ENCODE measurements around the gene SPATS2L.
A peak's percentile ranks its signal among the peaks of the same experiment; 100 is the strongest.

The SPATS2L gene

GRCh38 chr2:200309296-200310049, 3.0 kb downstream of the SPATS2L start:
- H3K9ac ChIP-seq (ENCODE audit: low read depth, low read length): no peak overlapping the region
- H3K36me3 ChIP-seq (ENCODE audit: control insufficient read depth, insufficient read depth, low read length): no peaks in the 10 kb centered on the region
- H3K27me3 ChIP-seq (ENCODE audit: control insufficient read depth, insufficient read depth, low read length): peaks cover 2% of the 10 kb centered on the region
- peaks cover 40% of the 10 kb centered on the region for H3K4me1 ChIP-seq (ENCODE audit: control insufficient read depth, insufficient read depth, low read length)
- no peaks in the 10 kb centered on the region for H3K9me3 ChIP-seq (ENCODE audit: control insufficient read depth, insufficient read depth, low read length)
- H3K4me3 ChIP-seq (ENCODE audit: low read depth, low read length): peak overlapping the region; percentile 82

- Histone ChIP-seq H3K4me3 (ENCODE audit: low read depth, low read length) (no peak overlapping the region), H3K9me3 (ENCODE audit: control insufficient read depth, insufficient read depth, low read length) (no peaks in the 10 kb centered on the region), H3K9ac (ENCODE audit: low read depth, low read length) (no peak overlapping the region), H3K4me1 (ENCODE audit: control insufficient read depth, insufficient read depth, low read length) (peaks cover 40% of the 10 kb centered on the region), H3K36me3 (ENCODE audit: control insufficient read depth, insufficient read depth, low read length) (no peaks in the 10 kb centered on the region), H3K27me3 (ENCODE audit: control insufficient read depth, insufficient read depth, low read length) (no peaks in the 10 kb centered on the region)
Measured at GRCh38 chr2:200310545-200310971, 4.1 kb downstream of the SPATS2L start.

GRCh38 chr2:200311139-200311538, 4.6 kb downstream of the SPATS2L start:
- no peak overlapping the region for H3K9ac ChIP-seq (ENCODE audit: low read depth, low read length)
- peaks cover 40% of the 10 kb centered on the region for H3K4me1 ChIP-seq (ENCODE audit: control insufficient read depth, insufficient read depth, low read length)
- no peaks in the 10 kb centered on the region for H3K9me3 ChIP-seq (ENCODE audit: control insufficient read depth, insufficient read depth, low read length)
- no peaks in the 10 kb centered on the region for H3K27me3 ChIP-seq (ENCODE audit: control insufficient read depth, insufficient read depth, low read length)
- no peak overlapping the region for H3K4me3 ChIP-seq (ENCODE audit: low read depth, low read length)
- H3K36me3 ChIP-seq (ENCODE audit: control insufficient read depth, insufficient read depth, low read length): no peaks in the 10 kb centered on the region

GRCh38 chr2:200314976-200315567, 8.6 kb downstream of the SPATS2L start:
- H3K36me3 ChIP-seq (ENCODE audit: control insufficient read depth, insufficient read depth, low read length): no peaks in the 10 kb centered on the region
- H3K9me3 ChIP-seq (ENCODE audit: control insufficient read depth, insufficient read depth, low read length): no peaks in the 10 kb centered on the region
- H3K4me3 ChIP-seq (ENCODE audit: low read depth, low read length): no peak overlapping the region
- no peak overlapping the region for H3K9ac ChIP-seq (ENCODE audit: low read depth, low read length)
- peaks cover 52% of the 10 kb centered on the region for H3K4me1 ChIP-seq (ENCODE audit: control insufficient read depth, insufficient read depth, low read length)
- no peaks in the 10 kb centered on the region for H3K27me3 ChIP-seq (ENCODE audit: control insufficient read depth, insufficient read depth, low read length)

GRCh38 chr2:200317975-200318374, 11.5 kb downstream of the SPATS2L start:
- Histone ChIP-seq H3K9me3 (ENCODE audit: control insufficient read depth, insufficient read depth, low read length) (no peaks in the 10 kb centered on the region), H3K36me3 (ENCODE audit: control insufficient read depth, insufficient read depth, low read length) (no peaks in the 10 kb centered on the region), H3K27me3 (ENCODE audit: control insufficient read depth, insufficient read depth, low read length) (no peaks in the 10 kb centered on the region), H3K9ac (ENCODE audit: low read depth, low read length) (peak overlapping the region; percentile 27), H3K4me3 (ENCODE audit: low read depth, low read length) (no peak overlapping the region), H3K4me1 (ENCODE audit: control insufficient read depth, insufficient read depth, low read length) (peaks cover 32% of the 10 kb centered on the region)

- Histone ChIP-seq H3K4me1 (ENCODE audit: control insufficient read depth, insufficient read depth, low read length) (peaks cover 27% of the 10 kb centered on the region), H3K9ac (ENCODE audit: low read depth, low read length) (no peak overlapping the region), H3K27me3 (ENCODE audit: control insufficient read depth, insufficient read depth, low read length) (no peaks in the 10 kb centered on the region), H3K36me3 (ENCODE audit: control insufficient read depth, insufficient read depth, low read length) (no peaks in the 10 kb centered on the region), H3K4me3 (ENCODE audit: low read depth, low read length) (no peak overlapping the region), H3K9me3 (ENCODE audit: control insufficient read depth, insufficient read depth, low read length) (no peaks in the 10 kb centered on the region)
Measured at GRCh38 chr2:200318940-200319435, 12.5 kb downstream of the SPATS2L start.

GRCh38 chr2:200319548-200320337, 13.2 kb downstream of the SPATS2L start:
- Histone ChIP-seq H3K9me3 (ENCODE audit: control insufficient read depth, insufficient read depth, low read length) (no peaks in the 10 kb centered on the region), H3K9ac (ENCODE audit: low read depth, low read length) (no peak overlapping the region), H3K36me3 (ENCODE audit: control insufficient read depth, insufficient read depth, low read length) (no peaks in the 10 kb centered on the region), H3K4me3 (ENCODE audit: low read depth, low read length) (no peak overlapping the region), H3K4me1 (ENCODE audit: control insufficient read depth, insufficient read depth, low read length) (peaks cover 30% of the 10 kb centered on the region), H3K27me3 (ENCODE audit: control insufficient read depth, insufficient read depth, low read length) (no peaks in the 10 kb centered on the region)

- Histone ChIP-seq H3K4me1 (ENCODE audit: control insufficient read depth, insufficient read depth, low read length) (peaks cover 30% of the 10 kb centered on the region), H3K9me3 (ENCODE audit: control insufficient read depth, insufficient read depth, low read length) (no peaks in the 10 kb centered on the region), H3K9ac (ENCODE audit: low read depth, low read length) (no peak overlapping the region), H3K36me3 (ENCODE audit: control insufficient read depth, insufficient read depth, low read length) (no peaks in the 10 kb centered on the region), H3K4me3 (ENCODE audit: low read depth, low read length) (no peak overlapping the region), H3K27me3 (ENCODE audit: control insufficient read depth, insufficient read depth, low read length) (no peaks in the 10 kb centered on the region)
Measured at GRCh38 chr2:200320344-200320743, 13.9 kb downstream of the SPATS2L start.

- H3K9me3 ChIP-seq (ENCODE audit: control insufficient read depth, insufficient read depth, low read length): no peaks in the 10 kb centered on the region
- no peak overlapping the region for H3K4me3 ChIP-seq (ENCODE audit: low read depth, low read length)
- H3K36me3 ChIP-seq (ENCODE audit: control insufficient read depth, insufficient read depth, low read length): no peaks in the 10 kb centered on the region
- no peaks in the 10 kb centered on the region for H3K27me3 ChIP-seq (ENCODE audit: control insufficient read depth, insufficient read depth, low read length)
- no peak overlapping the region for H3K9ac ChIP-seq (ENCODE audit: low read depth, low read length)
- peaks cover 30% of the 10 kb centered on the region for H3K4me1 ChIP-seq (ENCODE audit: control insufficient read depth, insufficient read depth, low read length)
Measured at GRCh38 chr2:200320991-200321390, 14.5 kb downstream of the SPATS2L start.

GRCh38 chr2:200321780-200322534, 15.5 kb downstream of the SPATS2L start:
- Histone ChIP-seq H3K9ac (ENCODE audit: low read depth, low read length) (no peak overlapping the region), H3K4me1 (ENCODE audit: control insufficient read depth, insufficient read depth, low read length) (peaks cover 30% of the 10 kb centered on the region), H3K36me3 (ENCODE audit: control insufficient read depth, insufficient read depth, low read length) (no peaks in the 10 kb centered on the region), H3K4me3 (ENCODE audit: low read depth, low read length) (no peak overlapping the region), H3K27me3 (ENCODE audit: control insufficient read depth, insufficient read depth, low read length) (no peaks in the 10 kb centered on the region), H3K9me3 (ENCODE audit: control insufficient read depth, insufficient read depth, low read length) (no peaks in the 10 kb centered on the region)

GRCh38 chr2:200322607-200323006, 16.1 kb downstream of the SPATS2L start:
- Histone ChIP-seq H3K9me3 (ENCODE audit: control insufficient read depth, insufficient read depth, low read length) (no peaks in the 10 kb centered on the region), H3K4me3 (ENCODE audit: low read depth, low read length) (no peak overlapping the region), H3K4me1 (ENCODE audit: control insufficient read depth, insufficient read depth, low read length) (peaks cover 28% of the 10 kb centered on the region), H3K9ac (ENCODE audit: low read depth, low read length) (no peak overlapping the region), H3K36me3 (ENCODE audit: control insufficient read depth, insufficient read depth, low read length) (no peaks in the 10 kb centered on the region), H3K27me3 (ENCODE audit: control insufficient read depth, insufficient read depth, low read length) (no peaks in the 10 kb centered on the region)
